ENCODE results near the gene ACAP3.
A peak's percentile ranks its signal among the peaks of the same experiment; 100 is the strongest.

ACAP3 gene

GRCh38 chr1:1302006-1302430 lies 5.7 kb downstream of the ACAP3 start:
- no peak for DNase-seq
- TF ChIP-seq CTCF (IDR thresholded peaks at IDR 0.05; ENCODE audit: low read depth, low read length) = peak; percentile 49
- H3K9me3 ChIP-seq = no peaks in the 10 kb centered on the region
- peaks cover 36% of the 10 kb centered on the region for H3K36me3 ChIP-seq
- peaks cover 20% of the 10 kb centered on the region for H3K4me1 ChIP-seq
- H3K4me3 ChIP-seq (ENCODE audit: low read depth, low read length) = no peak overlapping the region
- no peaks in the 10 kb centered on the region for H3K27me3 ChIP-seq

- no peak for DNase-seq
- no peak overlapping the region for H3K4me3 ChIP-seq (ENCODE audit: low read depth, low read length)
- H3K36me3 ChIP-seq = peaks cover 49% of the 10 kb centered on the region
- no peaks in the 10 kb centered on the region for H3K9me3 ChIP-seq
- TF ChIP-seq CTCF (IDR thresholded peaks at IDR 0.05; ENCODE audit: low read depth, low read length) = no peak
- peaks cover 20% of the 10 kb centered on the region for H3K4me1 ChIP-seq
- no peaks in the 10 kb centered on the region for H3K27me3 ChIP-seq
Measured at GRCh38 chr1:1300352-1300739, 7.4 kb downstream of the ACAP3 start.

GRCh38 chr1:1299686-1300351 lies 7.9 kb downstream of the ACAP3 start:
- Histone ChIP-seq H3K9me3 (no peaks in the 10 kb centered on the region), H3K36me3 (peaks cover 54% of the 10 kb centered on the region), H3K4me1 (peaks cover 20% of the 10 kb centered on the region), H3K4me3 (ENCODE audit: low read depth, low read length) (no peak overlapping the region), H3K27me3 (no peaks in the 10 kb centered on the region)
- DNase-seq = no peak
- TF ChIP-seq CTCF (IDR thresholded peaks at IDR 0.05; ENCODE audit: low read depth, low read length) = peak; percentile 42

GRCh38 chr1:1298861-1299685 lies 8.7 kb downstream of the ACAP3 start:
- Histone ChIP-seq H3K4me1 (peaks cover 16% of the 10 kb centered on the region), H3K4me3 (ENCODE audit: low read depth, low read length) (no peak overlapping the region), H3K36me3 (peaks cover 61% of the 10 kb centered on the region), H3K27me3 (no peaks in the 10 kb centered on the region), H3K9me3 (no peaks in the 10 kb centered on the region)
- peak; percentile 88 for DNase-seq
- no peak for TF ChIP-seq CTCF (IDR thresholded peaks at IDR 0.05; ENCODE audit: low read depth, low read length)

GRCh38 chr1:1297802-1298424 lies 9.8 kb downstream of the ACAP3 start:
- Histone ChIP-seq H3K9me3 (no peaks in the 10 kb centered on the region), H3K27me3 (no peaks in the 10 kb centered on the region), H3K4me1 (peaks cover 11% of the 10 kb centered on the region), H3K36me3 (peaks cover 68% of the 10 kb centered on the region), H3K4me3 (ENCODE audit: low read depth, low read length) (no peak overlapping the region)
- no peak for DNase-seq
- no peak for TF ChIP-seq CTCF (IDR thresholded peaks at IDR 0.05; ENCODE audit: low read depth, low read length)
